H1 (cell line): ENCODE measurements around the gene CROCC. TPM values are rescaled to one million over a fixed set of nuclear protein-coding genes. Genes with fewer than 3 reads are reported as not detected.

Experiments used
- CBX8 ChIP-seq: fragments of 300-800, 300-1000 bp; sonication (generic); IDR thresholded peaks from 2 replicates; pipeline ENCODE4 v1.7.1; 2016; ENCODE audit warnings: low read depth, low read length, borderline replicate concordance
- KDM4A ChIP-seq: IDR thresholded peaks from one replicate; pipeline ENCODE4 v1.7.1; 2012; ENCODE audit warnings: low read depth, mild to moderate bottlenecking, moderate library complexity, low read length, inconsistent platforms; ENCODE audit not compliant: severe bottlenecking
- SIN3A ChIP-seq, 2 experiments: IDR thresholded peaks in 1 of 2; conservative IDR thresholded peaks in 1 of 2; 2 replicates each; pipeline ENCODE4 v1.6.1; 2011 to 2012; ENCODE audit warnings: low read length in 2 of 2, improper control_type of control experiment in 1 of 2, low read depth in 1 of 2, mild to moderate bottlenecking in 1 of 2
- SIRT6 ChIP-seq: IDR thresholded peaks from one replicate; pipeline ENCODE4 v1.7.1; 2012; ENCODE audit warnings: low read length, inconsistent platforms
- TCF12 ChIP-seq: IDR thresholded peaks from 2 replicates; pipeline ENCODE4 v1.6.1; 2011; ENCODE audit warnings: low read depth, mild to moderate bottlenecking, low read length
- polyA plus RNA-seq, 7 experiments: library from polyadenylated mRNA; depleted of rRNA in 3 of 7; stranded (reverse) in 5 of 7; unstranded in 2 of 7; fragments of >200 nt in 5 of 7; fragments of 200-250 nt in 2 of 7; gene quantifications; 1 replicate in 5 of 7; 2 replicates in 1 of 7; 4 replicates in 1 of 7; pipeline versions ENCODE4 v1.2.1 to v1.2.3, GENCODE V29; 2011 to 2013; ENCODE audit warnings: missing spikeins in 2 of 7, mixed read lengths in 2 of 7
- total RNA-seq: library from RNA; stranded (reverse); fragmentation: NEBNext Ultra II Directional; extraction: Animal tissue kit (Norgen Biotek cat#: 25700); gene quantifications from 2 replicates; pipeline ENCODE4 v1.2.1, GENCODE V29; 2021
- TF ChIP-seq, protein P1 (sequence below), 3 experiments: IDR thresholded peaks; 1 replicate in 2 of 3; 2 replicates in 1 of 3; pipeline versions ENCODE4 v1.5.1 to v1.6.1; 2011; ENCODE audit warnings: low read length in 3 of 3, mild to moderate bottlenecking in 3 of 3, inconsistent platforms in 2 of 3, low read depth in 1 of 3, moderate library complexity in 1 of 3; ENCODE audit not compliant: insufficient read depth in 1 of 3; ENCODE audit errors: control extremely low read depth in 1 of 3

Gene CROCC
- total and polyA plus RNA-seq, 2 of the 8 experiments (the other 6 are each of a cell fraction or from before 2014, with no cell fraction given), result 12.1 to 39.5 TPM

DNA sequence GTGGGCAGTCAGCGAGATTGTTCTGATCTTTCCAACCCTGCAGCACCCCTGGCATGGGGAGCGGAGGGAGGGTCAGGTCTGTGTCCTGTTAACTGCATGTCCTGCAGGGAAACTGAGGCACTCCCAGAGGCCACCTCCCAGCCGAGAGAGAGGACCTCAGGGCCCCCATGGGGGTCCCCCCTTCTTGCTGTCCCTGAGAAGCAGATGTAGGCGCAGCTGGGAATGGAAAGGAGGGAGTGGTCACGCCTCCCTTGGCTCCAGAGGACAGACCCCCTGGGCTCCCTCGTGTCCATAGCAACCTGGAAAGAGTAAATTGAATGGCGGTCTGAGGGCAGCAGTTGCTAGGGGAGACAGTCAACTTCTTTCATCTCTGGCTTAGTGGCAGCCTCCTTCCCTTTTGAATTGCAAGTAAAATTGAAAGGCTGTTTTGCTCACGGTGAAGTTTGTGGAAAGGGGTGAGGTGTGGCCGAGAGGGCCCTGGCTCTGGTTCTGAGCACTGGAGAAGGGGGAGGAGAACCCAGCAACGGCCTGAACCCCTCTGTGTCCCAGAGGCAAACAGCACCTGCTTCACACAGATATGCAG, 4.9 kb downstream of the CROCC start (continued):
- TF ChIP-seq, protein P1, sequence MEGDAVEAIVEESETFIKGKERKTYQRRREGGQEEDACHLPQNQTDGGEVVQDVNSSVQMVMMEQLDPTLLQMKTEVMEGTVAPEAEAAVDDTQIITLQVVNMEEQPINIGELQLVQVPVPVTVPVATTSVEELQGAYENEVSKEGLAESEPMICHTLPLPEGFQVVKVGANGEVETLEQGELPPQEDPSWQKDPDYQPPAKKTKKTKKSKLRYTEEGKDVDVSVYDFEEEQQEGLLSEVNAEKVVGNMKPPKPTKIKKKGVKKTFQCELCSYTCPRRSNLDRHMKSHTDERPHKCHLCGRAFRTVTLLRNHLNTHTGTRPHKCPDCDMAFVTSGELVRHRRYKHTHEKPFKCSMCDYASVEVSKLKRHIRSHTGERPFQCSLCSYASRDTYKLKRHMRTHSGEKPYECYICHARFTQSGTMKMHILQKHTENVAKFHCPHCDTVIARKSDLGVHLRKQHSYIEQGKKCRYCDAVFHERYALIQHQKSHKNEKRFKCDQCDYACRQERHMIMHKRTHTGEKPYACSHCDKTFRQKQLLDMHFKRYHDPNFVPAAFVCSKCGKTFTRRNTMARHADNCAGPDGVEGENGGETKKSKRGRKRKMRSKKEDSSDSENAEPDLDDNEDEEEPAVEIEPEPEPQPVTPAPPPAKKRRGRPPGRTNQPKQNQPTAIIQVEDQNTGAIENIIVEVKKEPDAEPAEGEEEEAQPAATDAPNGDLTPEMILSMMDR (IDR thresholded peaks at IDR 0.05; ENCODE audit: control extremely low read depth in 1 of 3, insufficient read depth in 1 of 3, low read depth in 1 of 3, low read length in 3 of 3), result no peak
- peak in 1 of 2 experiments; percentile 73; a peak in 1 of 4 replicates for TF ChIP-seq SIN3A (conservative IDR thresholded peaks at IDR 0.05 in 1 of 2, IDR thresholded peaks at IDR 0.05 in 1 of 2; ENCODE audit: low read depth in 1 of 2, low read length in 2 of 2)
- TF ChIP-seq SIRT6, result no peak
- TF ChIP-seq TCF12, result no peak
- TF ChIP-seq KDM4A, result no peak
- no peak for TF ChIP-seq CBX8
